H1 (cell line): Measurements from ENCODE around the gene DUXB. TPM values are rescaled to one million over a fixed set of nuclear protein-coding genes. Genes with fewer than 3 reads are reported as not detected.

Experiments
- ASH2L ChIP-seq: fragments of 200-600, 300-600 bp; sonication (generic); IDR thresholded peaks from one replicate; pipeline ENCODE4 v1.7.1; 2017; ENCODE audit warnings: low read length
- CHD2 ChIP-seq: IDR thresholded peaks from 2 replicates; pipeline ENCODE4 v1.6.1; 2012; ENCODE audit warnings: low read length, improper control_type of control experiment
- CHD7 ChIP-seq: fragments of 300-600 bp; sonication (generic); IDR thresholded peaks from 2 replicates; pipeline ENCODE4 v1.7.1; 2012; ENCODE audit warnings: low read length, moderate library complexity, mild to moderate bottlenecking, inconsistent platforms; ENCODE audit not compliant: insufficient replicate concordance
- GABPA ChIP-seq: IDR thresholded peaks from 2 replicates; pipeline ENCODE4 v1.6.1; 2011; ENCODE audit warnings: mild to moderate bottlenecking, low read length, moderate library complexity, borderline replicate concordance; ENCODE audit not compliant: insufficient read depth
- KDM4A ChIP-seq: IDR thresholded peaks from one replicate; pipeline ENCODE4 v1.7.1; 2012; ENCODE audit warnings: low read depth, mild to moderate bottlenecking, moderate library complexity, low read length, inconsistent platforms; ENCODE audit not compliant: severe bottlenecking
- SIRT6 ChIP-seq: IDR thresholded peaks from one replicate; pipeline ENCODE4 v1.7.1; 2012; ENCODE audit warnings: low read length, inconsistent platforms
- TAF1 ChIP-seq: IDR thresholded peaks from 2 replicates; pipeline ENCODE4 v1.6.1; 2011; ENCODE audit warnings: mild to moderate bottlenecking, low read depth, low read length
- ZNF274 ChIP-seq: IDR thresholded peaks from 2 replicates; pipeline ENCODE4 v1.7.0; 2012; ENCODE audit warnings: low read length, borderline replicate concordance; ENCODE audit errors: extremely low read depth
- polyA plus RNA-seq, 7 experiments: library from polyadenylated mRNA; depleted of rRNA in 3 of 7; stranded (reverse) in 5 of 7; unstranded in 2 of 7; fragments of >200 nt in 5 of 7; fragments of 200-250 nt in 2 of 7; gene quantifications; 1 replicate in 5 of 7; 2 replicates in 1 of 7; 4 replicates in 1 of 7; pipeline versions ENCODE4 v1.2.1 to v1.2.3, GENCODE V29; 2011 to 2013; ENCODE audit warnings: missing spikeins in 2 of 7, mixed read lengths in 2 of 7
- total RNA-seq: library from RNA; stranded (reverse); fragmentation: NEBNext Ultra II Directional; extraction: Animal tissue kit (Norgen Biotek cat#: 25700); gene quantifications from 2 replicates; pipeline ENCODE4 v1.2.1, GENCODE V29; 2021

DUXB gene
- total and polyA plus RNA-seq, 2 of the 8 experiments (the other 6 are each of a cell fraction or from before 2014, with no cell fraction given) = not detected

DNA sequence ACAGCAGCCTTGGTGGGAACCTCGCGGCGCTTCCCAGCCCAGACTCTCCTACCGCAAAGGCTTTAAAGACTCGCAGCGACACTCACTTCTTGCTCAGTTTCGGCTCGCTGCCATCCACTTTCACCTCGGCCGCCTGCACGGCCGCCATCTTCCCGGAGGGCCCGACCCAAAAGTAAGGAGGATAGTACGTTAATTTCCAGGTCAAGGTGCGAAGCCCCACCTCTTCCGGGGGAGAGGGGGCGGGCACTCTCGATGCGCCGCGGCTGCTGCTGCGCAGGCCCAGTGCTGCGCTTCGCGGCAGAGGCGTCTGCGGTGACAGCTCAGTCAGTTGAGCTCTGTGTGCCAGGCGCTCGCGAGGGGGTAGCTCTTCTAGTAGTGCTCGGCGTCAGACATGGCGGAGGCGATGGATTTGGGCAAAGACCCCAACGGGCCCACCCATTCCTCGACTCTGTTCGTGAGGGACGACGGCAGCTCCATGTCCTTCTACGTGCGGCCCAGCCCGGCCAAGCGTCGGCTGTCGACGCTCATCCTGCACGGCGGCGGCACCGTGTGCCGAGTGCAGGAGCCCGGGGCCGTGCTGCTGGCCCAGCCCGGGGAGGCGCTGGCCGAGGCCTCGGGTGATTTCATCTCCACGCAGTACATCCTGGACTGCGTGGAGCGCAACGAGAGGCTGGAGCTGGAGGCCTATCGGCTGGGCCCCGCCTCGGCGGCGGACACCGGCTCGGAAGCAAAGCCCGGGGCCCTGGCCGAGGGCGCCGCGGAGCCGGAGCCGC is 53.6 kb downstream of the DUXB start, which contains the start of the genes KARS1 and TERF2IP (continued):
- TF ChIP-seq CHD7 (no peak), TAF1 (peak; percentile 96), KDM4A (peak; percentile 81), GABPA (peak; percentile 67; the same call in 1 of the 2 replicates), ZNF274 (no peak), CHD2 (peak; percentile 66), SIRT6 (no peak), ASH2L (peak; percentile 89)
